HG02571 (cell line): ENCODE results near the gene PARD3.
A peak's percentile ranks its signal among the peaks of the same experiment; 100 is the strongest.

Experiments
- ATAC-seq: cut with Tn5 transposase; IDR thresholded peaks from one replicate; pipeline ENCODE4 v1.9.1; 2021; ENCODE audit warnings: mild to moderate bottlenecking, moderate library complexity; ENCODE audit not compliant: unreplicated experiment

The PARD3 gene

DNA sequence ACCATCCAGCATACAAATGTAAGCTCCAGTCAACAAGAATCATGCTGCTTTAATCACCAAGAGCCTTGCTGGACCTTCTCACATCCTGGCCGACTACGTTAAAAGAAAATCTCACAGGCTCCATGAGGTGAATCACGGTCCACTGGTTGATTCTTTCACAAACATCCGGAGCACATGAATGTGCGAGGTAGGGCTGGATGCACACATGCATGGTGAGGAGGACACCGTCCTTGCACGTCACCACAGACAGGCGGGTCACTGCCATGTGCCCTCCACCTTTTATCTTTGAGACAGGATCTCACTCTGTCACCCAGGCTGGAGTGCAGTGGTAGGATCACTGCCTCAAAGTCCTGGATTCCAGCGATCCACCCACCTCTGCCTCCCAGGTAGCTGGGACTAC, 265.1 kb downstream of the PARD3 start:
- no peak for ATAC-seq

DNA sequence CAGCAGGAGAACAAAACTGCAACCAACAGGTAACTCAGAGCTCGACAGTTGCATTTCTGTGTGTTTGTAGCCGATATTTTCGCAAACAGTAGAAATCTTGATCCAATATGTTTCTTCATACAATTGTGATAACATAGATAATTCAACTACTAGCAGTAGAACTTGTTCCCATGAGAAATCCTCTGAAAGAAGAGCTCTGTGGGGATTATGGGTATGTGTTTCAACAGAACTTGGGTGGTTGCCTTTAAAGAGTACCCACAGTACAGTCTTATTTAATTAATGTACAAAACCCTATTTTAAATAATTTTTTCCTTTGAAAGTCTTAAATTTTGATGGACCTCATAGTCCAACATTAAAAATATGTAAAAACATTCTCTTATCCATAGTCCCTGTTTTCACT, 266.1 kb downstream of the PARD3 start:
- ATAC-seq: no peak

DNA sequence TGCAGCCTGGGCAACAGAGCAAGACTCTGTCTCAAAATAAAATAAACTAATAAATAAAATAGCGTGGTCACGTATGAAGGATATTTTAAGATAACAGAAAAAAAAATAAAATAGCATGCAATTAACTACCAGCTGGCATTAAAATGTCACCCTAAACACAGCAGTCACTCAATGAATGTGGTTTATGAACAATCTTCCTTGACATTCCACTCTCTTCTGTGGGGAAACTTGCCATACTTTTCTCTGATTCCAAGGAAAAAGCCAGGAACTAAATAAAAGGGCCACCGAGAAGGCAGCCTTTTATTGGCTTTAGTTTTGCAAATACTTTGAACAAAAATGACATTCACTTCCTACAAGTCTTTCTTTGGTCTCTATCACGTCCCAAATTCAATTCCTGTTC, 266.6 kb downstream of the PARD3 start:
- no peak for ATAC-seq

DNA sequence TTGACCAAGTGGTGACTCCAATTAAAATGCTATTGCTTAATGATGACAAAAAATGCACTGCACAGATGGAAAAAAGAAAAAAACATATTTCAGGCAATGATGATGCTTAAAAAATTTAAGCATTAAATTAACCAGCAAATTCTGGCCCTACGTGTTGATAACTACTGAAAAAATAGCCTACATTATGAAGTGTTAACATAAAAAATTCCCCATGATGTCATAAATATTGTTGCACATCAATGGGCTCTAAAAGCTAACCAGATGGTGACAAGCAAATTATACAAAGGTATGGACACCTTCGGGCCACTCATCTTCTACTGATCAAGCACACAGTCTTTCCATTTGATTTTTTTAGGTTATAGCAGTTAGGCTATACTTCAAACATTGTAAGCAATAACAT, 267.4 kb downstream of the PARD3 start:
- no peak for ATAC-seq

DNA sequence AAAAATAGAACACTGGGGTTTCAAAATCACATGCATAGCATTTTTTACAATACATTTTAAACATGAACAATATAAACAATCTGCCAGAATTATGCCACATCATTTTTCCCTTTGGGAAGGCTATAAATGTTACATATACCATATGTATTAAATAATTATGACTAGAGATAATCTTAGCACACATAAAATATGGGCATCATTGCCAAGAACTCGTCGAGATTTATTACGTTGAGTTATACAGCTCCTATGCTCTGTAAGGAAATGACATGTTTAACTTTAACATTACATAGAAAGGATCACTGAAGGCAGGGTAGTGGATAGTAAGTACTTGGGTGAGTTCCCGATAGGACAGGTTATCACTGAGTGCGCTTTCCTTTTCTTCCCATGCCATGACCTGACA, 267.8 kb downstream of the PARD3 start:
- no peak for ATAC-seq

DNA sequence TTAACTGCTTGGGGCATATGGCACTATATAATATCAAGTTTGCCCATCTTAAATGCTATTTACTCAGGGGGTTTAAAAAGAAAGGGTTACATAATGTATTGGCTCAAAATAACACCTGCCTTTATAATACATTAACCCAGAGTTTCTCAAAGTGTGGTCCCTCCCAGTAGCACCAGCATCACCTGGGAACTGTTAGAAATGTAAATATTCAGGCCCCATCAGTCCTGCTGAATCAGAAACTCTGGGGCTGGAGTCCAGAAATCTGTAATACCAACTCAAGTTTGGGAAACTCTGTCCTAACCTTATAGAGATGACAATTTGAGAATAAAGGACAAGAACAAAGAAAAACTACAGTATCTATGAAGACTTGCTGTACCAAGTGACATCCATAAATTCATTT, 270.7 kb downstream of the PARD3 start:
- ATAC-seq: no peak

DNA sequence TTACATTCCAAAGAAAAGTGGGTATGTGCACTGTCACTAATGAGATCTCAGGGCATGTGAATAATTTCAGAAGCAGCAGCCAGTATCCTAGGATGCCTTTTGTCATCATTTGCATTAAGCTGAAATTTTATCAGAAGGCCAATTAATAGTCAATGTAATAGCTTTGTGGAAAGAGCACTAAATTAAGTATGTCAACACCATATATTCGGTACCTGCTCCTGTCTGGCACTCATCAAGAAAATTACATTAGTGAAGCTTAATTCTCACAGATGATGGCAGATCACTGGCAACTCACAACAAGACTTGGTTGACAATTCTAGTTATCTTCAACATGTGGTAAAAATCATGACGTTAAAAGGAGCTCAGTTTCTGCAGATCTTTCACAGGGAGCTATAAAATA, 271.4 kb downstream of the PARD3 start:
- no peak for ATAC-seq

DNA sequence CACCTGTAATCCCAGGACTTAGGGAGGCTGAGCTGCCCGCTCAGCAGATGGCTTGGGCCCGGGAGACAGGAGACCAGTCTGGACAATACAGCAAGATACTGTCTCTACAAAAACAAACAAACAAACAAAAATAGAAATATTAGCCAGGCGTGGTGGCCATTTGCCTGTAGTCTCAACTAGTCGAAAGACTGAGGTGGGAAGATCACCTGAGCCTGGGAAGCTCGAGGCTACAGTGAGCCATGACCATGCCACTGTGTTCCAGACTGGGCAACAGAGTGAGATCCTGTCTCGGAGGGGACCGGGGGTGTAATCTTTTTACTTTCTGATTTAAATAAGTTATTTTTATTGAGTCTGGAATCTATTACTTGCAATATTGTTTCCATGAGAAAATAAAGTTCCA, 274.6 kb downstream of the PARD3 start:
- ATAC-seq: no peak

DNA sequence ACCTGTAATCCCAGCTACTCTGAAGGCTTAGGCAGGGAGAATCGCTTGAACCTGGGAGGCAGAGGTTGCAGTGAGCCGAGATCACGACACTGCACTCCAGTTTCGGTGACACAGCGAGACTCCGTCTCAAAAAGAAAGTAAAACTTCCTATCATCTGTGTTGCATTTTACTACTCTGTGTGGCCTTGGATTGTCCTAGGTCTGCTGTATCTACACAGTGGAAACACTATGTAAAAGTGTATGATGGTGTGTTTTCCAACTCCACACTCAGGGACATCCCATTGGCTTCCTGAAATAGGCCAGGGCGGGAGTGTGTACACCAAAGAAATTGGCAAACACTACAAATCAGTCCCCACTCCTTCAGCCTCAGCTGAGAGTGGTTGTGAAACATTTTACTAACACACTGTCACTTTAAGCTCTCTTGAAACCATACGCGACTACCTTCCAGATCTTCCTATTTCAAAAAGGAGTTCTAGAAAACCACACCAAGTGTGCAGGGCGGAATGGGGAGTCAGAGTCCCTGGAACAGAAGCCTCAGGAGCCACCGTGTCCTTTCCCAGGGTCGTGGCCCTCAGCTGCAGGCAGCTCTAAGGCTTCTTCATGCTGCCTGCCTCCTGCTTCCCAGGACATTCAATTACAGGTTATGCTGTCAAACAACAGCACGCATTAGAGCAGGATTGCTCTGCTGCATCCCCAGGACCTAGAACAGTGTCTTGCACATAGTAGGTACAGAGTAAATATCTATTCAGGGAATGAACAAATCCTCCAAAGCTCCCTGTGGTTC, 275.4 kb downstream of the PARD3 start:
- no peak for ATAC-seq

DNA sequence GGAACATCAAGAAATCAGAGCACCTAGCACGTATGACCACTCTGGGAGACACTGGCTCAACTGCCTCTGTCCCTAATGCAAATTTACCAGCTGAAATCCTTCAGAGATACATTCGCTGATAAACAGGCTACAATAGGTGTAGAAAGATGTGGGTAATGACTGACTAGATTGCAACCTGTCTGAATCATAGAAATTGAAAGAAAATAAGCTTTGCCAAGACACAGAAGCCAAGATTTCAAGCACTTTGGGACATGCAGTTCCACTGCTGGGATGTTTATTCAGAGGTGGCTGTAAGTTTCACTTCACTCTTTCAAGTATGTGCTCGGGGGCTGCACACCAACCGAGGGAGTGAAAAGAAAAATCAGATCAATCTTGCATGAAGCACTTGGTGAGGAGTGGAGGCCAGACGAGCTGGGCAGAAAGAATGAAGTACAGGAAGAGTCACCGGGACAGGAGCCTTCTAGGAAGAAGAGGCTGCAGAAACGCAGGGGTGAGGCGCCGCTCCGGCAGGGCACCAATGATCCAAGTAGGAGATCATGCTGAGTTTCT, 276.7 kb downstream of the PARD3 start:
- ATAC-seq: no peak

DNA sequence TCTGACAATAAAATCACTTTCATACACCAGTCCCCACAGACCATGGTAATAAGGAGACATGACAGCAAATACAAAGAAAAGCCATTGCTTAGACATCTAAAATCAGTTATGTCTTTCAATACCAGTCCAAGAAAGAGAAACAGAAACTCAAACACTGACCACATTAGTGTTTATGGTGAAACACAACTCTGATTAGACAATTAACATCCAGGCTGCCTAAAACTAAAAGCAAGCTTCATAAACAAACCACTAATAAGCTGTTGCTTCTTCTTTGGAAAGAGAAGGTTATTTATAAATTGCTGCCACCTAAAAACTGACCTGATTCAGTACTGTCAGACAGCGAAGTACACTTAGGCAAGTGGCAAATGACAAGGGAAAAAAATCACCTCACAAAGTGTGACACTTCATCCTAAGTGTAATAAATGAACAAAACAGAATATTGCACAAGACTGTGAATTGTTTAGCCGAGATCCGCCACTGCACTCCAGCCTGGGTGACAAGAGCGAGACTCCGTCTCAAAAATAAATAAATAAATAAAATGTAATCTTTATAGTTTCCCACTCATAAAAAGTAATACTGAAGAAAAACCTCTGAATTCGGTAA, 277.4 kb downstream of the PARD3 start:
- peak; percentile 73 for ATAC-seq

DNA sequence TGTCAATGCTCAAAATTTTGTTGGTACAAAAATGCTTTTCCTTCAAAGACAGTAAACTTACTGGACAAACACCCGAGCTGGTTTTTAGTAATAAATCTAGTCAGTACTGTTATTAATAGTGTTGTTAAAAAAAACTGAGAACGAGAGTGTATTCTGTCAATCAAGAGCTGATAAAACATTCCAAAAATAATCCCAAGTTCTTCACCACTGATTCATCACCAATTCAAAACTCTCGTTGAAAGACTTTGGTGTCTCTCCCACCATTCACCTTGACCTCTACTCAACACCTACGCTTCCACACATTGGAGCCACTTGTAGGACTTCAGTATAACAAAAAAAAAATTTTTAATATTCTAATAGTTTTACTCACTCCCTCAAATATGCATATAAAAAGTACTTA, 279.2 kb downstream of the PARD3 start:
- no peak for ATAC-seq

DNA sequence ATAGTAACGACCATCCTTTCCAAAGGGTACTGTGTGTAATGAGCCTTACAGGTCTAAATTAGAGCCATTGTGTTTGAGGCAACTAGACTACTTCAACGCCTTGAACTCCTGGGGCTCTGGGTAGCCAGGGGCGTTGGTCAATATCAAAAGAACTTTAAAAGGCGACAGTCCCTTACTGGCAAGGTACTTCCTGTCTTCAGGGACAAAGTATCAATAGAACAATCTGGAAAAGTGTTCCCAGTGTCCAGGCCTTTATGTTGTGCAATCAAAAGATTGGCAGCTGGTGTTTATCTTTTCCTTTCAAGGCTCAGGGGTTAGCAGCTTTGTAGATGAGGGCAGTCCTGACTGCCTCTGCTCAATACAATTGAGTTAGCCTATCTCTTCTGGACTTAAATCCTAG, 284.3 kb downstream of the PARD3 start:
- no peak for ATAC-seq

DNA sequence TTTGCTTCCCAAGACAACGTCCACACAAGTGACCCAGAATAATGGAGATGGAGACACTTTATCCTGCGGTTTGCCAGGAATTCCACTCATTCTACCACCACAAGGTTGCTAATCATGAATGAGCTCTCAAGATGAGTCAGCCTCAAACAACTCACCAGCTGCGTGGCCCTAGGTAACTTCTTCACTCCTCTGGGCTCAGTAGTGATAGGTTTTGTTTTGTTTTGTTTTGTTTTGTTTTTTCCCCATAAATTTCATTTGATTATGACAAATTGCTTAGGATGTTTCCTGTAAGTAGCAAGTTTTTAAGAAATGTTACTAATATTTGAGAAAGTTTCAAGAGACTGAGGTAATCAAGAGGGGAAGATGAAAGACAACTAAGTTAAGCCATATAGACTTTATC, 286.8 kb downstream of the PARD3 start:
- no peak for ATAC-seq

DNA sequence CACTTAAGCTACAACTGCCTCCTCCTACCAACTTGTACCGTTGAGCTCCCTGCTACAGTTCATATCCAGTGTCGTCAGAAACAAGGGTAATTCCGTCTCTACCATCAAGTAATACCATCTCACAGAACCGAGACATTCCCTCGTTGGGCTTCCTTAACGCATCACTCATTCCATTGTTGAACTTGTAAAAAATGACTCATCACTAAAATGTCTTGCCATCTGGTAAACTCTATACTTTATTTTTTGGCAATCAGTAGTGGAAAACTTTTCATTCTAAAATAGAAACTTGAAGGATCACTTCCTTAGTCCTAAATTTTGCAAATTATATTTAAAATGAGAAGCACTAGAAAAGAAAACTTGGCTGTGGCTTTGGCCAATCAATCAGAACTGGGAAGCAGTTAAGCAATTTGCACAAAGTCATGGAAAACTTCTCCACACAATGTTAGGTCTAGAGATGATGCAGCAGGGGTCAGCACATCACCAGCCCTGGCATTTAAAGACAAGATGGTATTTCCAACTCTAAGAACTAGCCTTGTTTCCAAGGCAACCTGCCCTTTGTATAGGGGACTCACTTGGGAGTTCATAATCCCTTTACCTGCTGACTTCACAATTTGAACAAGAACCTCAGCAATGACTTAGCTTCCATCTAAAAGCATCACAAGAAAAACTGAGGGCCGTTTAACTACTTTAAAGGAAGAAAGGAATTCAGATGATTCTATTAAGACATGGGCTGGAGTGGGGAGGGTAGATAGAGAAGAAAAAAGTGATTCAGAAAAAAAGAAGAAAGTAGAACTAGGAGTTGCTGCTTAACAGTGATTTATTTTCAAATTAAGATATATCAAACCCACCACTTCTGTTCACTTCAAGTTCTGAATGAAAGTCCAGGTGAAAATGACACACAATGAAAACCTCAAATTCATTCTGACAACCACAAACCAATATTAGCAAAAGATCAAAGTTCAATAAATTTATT, 288.1 kb downstream of the PARD3 start:
- no peak for ATAC-seq

DNA sequence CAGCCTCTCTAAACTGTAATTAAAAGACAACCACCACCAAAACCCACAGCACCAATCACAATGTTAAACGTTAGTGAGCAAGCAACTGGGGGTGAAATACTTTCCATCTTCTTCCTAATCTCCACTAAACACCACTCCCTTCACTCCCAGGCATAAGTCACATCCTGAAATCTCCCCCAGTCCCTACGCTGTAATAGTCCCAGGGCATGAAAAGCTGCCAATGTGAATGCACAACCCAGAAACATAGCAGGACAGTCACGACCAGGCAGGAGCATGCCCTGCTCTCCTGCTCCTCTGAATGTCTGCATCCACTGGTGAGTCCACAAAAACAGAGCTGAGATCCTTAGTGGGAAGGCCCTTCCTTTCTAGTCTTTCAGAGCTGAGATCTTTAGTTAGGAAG, 288.9 kb downstream of the PARD3 start:
- no peak for ATAC-seq

DNA sequence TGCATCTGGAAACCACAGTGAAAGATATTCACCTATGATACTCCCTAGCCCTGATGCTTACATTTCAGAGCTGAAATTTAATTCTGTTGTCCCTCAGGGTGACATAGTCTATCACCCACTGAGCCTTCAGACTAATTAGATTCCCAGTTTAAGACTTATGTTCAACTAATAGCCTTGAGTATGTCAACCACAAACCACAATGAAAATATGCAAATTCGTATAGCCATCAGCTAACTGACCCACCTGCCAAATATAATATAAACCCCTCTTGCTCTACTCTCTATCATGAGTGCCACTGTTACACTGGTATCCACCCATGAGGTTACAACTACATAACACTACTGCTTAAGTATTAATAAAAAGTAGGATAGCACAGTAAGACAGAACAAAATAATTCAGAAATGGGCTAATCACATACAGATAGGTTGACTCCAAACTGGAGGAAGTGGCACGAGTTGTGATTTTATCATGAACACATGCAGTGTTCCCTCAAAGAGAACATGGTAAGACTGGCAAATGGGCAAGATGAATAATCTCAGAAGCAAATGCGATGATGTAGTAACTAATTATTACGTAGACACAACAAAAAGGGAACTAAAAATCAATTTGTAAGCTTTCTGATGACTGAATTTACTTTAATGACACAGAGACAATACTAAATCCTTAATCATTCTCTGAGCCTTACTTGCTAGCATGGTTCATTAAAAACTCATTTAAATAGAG, 290.6 kb downstream of the PARD3 start:
- no peak for ATAC-seq

DNA sequence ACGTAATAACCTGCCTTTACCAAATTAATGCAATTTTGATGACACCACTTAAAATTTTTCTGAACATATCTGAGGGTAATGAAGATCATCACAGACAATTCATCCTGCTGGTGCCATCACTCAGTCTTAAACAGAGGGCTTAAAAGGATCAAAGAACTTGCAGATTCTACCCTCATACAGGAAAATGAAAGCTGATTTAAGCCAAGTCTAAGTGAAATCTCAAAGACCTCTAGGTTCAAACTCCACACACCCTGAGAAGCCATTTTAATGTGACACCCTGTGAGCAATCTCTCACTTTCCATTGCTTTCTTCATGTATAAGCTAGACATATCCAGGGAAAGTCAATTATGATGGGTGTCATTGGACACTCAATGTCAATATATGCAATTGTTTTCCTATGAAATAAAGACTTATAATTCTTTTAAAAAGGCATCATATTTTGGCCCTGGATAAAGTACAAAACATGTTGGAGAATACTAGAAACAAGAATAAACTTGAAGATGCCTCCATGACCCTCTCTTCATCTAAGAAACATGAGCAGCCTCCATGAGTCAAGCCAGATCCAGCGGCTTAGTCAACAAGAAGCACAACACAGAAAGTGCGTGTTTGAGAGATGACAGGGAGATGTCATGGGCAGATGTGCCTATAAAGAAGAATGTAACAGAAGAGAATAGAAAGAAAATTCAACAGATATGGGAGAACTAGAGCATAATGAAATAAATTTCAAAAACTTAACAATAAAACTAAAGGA, 291.9 kb downstream of the PARD3 start:
- no peak for ATAC-seq

DNA sequence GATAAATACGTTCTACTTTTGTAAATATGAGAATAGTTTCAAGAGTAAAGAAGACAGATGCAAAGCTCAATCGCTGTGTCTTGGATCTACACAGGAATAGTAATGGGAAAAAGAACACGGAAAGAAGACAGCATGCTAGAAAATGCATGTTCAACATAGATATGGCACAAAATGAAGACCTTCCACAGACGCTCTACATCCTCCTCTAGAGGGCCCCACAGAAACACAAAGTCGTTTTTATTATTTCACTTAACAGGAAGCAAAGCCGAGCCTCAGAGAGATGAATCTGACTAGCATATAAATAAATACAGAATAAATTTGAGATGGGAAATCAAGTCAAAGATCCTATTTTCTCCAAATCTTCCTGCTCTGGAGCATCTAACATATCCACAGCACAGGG, 292.6 kb downstream of the PARD3 start:
- no peak for ATAC-seq

DNA sequence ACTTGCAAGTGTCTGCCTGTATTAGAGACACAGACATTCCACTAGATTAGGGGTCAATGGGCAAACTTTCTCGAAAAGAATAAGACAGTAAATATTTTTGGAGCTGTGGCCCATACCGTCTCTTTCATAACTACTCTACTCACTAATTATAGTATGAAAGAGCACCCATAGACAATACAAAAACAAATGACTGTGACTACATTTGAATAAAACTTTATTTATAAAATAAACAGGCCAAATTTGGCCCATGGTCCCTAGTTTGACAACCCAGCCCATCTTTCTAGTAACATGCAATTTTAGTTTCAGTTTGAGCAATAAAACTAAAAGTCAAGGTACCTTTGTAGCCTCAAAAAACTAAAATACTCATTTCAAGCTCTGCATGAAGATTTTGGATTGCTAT, 294.6 kb downstream of the PARD3 start:
- no peak for ATAC-seq
